CD4-positive, alpha-beta T cell treated with Interferon gamma for 1 hour (primary cell): ENCODE results near the gene SLC39A1.
"Not testable (repeated sequence)": the region's sequence is repeated elsewhere in the genome, so short reads cannot be mapped to it uniquely, and the experiment has no call there.

ENCODE experiments used
- DNase-seq: peaks from one replicate; pipeline ENCODE4 v3.0.0-alpha.2; 2020

Gene SLC39A1

DNA sequence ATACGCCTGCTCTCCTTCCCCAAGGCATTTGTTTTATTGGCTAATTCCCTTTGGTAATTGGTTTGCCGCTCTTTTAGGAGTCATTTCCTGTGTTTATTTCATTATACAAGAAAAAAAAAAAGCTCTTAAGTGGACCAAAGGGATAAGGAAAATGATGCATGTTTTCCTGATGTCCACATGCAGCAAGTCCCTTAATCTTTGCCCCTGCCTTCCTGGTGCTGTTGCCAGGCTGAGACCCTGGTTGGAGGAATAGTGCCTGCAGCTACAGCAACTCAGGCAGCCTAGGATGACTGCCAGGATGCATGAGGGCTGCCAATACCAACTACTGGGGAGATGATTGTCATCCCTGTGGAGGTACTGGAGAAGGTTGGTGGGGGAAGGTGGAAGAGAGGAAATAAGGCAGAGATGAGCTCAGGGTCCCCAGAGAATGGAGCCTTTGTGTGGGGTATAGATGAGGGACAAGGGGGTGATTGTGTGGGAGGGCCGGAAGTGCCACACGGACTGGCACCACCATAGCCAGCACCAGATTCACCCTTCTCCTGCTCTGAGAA lies 34.5 kb downstream of the SLC39A1 start:
- DNase-seq, result no peak

DNA sequence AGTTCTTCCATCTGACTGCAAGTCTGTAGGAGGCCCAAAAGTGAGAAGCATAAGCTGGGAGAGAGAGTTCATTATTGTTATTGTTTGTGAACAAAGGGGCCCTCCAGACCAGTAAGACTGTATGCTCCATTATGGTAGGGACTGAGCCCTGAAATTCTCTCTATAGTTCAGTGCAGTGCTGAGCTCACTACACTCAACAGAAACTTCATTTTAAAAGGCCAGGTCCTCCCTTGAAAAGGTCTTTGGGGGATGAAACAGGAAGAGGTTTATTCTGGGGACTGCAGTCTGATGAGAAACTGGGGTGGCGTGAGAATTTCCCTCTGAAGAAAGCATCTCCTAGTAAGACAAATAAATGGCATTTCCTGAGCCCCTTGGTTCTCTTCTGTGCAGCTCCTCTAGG lies 35.1 kb downstream of the SLC39A1 start:
- DNase-seq, result no peak

DNA sequence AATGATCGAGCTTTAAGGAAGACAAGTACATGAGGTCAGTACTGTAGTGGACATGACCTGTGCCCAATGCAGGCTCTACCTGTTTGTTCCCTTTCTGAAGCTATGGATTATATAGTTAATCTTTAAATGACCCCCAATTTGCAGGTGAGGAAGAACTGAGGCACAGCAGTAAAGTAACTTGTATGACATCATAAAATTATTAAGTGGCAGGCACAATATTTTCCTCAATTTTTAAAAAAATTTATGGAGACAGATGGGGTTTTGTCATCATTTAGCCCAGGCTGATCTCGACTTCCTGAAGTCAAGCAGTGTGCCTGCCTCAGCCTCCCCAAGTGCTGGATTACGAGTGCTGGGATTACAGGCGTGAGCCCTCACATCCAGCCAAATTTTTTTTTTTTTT lies 36.9 kb downstream of the SLC39A1 start:
- no peak for DNase-seq

DNA sequence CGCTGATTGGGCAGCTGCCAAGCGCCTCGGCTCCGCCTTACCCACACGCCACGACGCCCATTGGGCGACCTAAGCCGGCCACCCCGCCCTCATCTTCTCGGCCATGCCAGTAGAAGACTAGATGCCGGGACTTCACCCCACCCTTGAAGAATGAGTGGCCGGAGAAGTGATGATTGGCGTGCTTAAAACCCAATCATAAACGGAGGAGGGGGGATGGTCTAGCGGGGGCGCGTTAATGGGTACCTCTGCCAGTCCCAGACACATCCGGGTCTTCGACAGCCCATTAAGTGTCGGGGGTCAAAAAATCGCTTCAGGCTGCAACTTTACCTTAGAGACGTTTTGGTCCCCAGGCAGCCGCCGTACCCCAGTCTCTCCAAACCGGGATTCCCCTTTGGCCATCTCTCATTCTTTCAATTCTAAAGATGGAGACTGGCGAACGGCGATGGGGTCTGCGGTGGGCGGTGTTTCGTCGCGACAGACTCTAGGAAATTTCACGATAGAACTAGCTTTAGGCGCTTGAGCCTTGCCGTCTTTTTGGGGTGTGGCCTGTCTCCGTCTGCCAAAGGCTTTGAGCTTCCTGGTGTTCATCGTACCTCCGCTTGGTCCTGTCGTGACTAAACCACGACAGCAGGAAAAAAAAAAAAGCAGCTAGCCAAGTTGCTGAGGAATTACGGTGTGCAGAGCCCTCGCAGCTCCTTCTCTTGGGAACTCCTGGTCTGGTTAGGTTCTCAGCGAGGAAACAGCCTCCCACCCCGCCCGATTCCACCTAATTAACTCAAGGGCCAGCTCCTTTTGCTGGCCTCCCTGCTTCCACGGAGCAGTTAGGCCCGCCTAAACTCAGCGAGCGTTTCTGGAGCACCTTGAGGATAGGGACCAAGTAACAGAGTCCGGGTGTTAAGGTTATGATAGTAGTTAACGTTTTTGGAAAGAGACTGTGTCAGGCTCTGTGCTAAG lies 40.1 kb downstream of the SLC39A1 start, which contains the start of gene GATAD2B:
GATAD2B (minus strand) TSS at position 1 of the 954 bp plus-strand sequence. CDS start 94,625 bp downstream, outside the sequence.
- peak; percentile 100 for DNase-seq

DNA sequence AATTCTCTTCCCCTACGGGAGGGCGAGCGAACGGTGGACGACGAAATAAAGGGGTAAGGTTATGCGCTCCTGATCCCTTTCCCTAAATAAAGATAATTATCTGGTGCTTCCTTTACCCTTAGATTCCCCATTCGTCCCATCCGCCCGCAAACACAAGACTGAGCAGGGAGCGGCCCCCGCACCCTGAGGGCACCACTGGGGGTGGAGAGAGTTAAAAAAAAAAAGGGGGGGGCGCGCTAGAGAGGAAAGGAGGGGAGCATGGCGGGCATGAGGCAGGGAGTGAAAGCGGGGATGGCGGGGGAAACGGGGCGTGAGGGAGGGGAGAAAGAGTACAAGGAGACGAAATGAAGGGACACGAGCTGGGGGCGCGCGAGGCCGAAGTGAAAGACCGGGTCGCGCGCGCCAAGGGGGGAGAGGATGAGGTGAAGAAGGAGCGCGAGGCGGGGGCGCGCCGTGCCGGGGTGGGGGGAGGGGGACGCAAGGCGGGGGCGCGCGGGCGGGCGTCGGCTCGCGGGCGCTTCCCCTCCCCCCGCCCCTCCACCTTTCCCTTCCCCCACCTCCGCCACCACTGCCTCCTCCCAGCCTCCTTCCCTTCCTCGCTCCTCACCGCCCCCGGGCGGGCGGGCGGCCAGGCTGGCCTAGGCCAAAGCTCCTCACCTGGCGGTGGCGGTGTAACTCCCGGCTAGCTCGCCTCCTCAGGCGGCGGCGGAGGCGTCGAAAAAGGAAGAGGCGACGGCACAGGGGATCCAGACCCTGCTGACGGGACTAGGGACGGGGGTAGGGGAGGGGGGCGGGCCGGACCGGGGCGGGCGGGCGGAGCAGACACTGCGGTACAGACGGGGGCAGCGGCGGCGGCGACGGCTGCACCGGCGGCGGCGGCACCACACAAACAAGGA lies 41.0 kb downstream of the SLC39A1 start:
- DNase-seq, result no peak

DNA sequence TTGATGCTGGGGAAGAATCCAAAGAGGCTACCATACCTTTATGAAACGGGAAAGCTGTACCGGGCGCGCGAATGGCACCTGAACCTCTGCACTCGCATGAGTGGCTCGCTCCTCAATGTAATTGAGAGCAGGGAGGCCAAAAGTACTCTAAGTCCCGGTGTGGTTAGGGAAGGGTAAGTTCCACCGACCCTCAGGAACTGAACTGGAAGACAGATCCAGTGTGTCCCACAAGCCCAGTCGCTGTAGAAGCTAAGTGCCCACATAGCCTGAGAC lies 41.6 kb downstream of the SLC39A1 start:
- DNase-seq, result no peak

DNA sequence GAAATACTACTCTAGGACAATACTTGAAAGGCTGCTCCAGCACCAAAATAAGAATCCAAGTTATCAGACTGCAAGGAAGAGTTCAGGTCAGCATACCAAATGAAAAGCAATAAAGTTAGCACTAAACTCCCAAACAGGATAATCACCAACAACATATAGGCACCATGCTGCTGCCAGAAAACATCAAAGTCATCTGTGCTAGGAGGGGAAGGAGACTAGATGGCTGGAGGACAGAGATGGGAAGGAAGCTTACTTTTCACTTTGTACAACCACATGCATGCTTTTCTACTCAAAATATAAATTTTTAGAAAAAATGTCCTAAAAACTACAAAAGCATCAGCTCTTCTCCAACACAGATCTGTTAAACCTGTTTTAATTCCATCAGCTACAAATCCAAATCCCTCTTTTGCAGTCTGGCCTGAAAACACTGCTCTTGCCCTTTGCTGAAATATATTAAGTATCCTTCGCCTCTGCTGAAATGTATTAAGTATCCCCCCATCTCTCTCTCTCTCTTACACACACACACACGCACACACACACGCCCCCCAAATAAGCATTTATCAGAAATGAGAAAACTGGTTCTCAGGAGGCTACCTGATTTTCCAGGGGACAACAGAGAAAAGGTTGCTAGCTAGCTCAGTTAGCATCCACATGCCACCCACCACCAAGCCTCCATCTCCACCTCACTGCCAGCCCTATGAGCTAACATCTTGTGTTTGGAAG lies 42.1 kb downstream of the SLC39A1 start:
- DNase-seq, result no peak

DNA sequence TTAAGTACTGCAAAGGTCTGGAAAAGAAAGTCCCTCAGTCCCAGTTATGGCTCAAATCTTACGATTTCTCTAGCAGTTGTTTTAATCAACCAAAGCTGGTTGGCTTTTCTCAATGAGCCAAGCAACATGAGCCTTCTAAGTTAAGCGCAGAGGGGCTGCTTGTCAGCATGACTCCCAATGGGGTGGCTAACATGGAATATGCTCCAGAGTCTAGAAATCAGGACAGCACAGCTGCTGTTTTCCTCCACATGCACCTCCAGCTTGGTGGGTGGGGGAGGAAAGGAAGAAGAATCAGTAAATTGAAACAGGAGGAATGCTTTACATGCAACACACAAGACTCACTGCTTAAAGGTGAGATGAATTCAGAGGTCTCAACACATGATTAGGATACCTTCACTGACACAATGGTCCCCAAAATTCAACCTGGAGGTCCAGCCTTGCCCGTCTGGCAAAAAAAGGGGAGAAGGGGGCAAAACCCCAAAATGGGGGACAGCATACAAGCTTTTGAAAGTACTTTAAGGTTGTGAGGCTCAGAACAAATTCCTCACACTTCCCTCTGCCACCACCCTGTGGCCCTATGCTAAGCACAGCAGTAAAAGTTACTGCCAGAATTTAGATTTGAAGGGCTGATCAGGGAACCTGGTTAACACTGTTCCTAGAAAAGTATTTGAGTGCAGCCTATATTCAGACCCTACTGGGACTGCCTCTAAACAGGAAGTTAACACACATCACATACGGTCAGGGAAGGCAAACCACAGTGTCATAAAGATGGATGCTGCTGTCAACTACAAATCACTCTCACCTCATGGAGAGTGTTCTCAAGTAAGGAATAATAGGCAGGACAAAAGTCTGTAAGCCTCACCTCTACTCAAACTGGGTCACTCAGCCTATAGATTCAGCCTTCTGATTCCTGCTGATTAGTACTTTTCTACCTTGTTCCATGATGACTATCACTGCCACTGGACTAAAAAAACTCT lies 43.2 kb downstream of the SLC39A1 start:
- peak; percentile 5 for DNase-seq

DNA sequence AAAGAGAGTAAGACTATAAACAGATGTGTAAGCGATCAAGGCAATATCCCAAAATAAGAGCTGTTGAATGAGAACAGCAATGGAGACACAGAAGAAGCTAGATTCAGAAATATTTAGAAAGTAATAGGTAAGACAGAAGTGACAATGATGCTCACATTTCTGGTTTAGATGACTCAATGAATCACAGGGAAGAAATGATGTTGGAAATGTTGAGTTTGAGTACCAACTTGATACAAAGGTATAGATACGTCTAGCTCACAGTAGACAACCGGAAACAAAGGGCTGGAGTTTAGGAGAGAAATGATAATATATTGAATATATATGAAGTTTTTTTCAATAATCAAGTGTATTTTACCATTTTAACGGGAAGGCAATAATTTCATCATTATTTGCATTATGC lies 47.0 kb downstream of the SLC39A1 start:
- no peak for DNase-seq

DNA sequence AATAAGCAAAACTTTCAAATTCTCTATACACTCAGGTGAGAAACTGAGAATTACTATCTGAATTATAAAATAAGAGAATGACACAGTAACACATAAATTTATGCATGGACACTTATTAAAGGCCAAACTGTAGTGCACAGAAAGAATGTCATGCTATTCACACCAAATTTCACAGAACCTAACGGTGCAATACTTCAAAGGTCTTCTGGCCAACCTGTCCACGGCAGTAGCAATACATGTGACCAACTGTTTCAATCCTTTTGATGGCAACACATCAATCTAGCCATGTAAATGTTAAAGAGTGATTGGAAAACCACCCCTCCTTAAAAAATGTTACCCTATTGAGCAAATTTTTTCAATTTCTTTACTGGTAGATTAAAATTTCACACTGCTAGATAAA lies 51.0 kb downstream of the SLC39A1 start:
- no peak for DNase-seq

DNA sequence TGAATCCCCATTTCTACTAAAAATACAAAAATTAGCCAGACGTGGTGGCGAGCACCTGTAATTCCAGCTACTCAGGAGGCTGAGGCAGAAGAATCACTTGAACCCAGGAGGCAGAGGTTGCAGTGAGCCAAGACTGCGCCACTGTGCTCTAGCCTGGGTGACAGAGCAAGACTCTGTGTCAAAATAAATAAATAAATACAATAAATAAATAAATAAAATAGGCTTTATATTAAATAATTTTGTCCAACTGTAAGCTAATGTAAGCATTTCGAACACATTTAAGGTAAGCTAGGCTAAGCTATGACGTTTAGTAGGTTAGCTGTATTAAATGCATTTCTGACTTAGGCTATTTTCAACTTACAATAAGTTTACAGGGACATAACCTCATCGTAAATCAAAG lies 52.8 kb downstream of the SLC39A1 start:
- not testable (repeated sequence) for DNase-seq
